Mucosa of descending colon (tissue), 3 donors: ENCODE measurements around the gene MMD2. TPM values are rescaled to one million over a fixed set of nuclear protein-coding genes. Genes with fewer than 3 reads are reported as not detected.

ENCODE experiments used
- ATAC-seq: fragments of 200-7000 bp; cut with Tn5 transposase; one replicate; pipeline ENCODE4 v1.9.1; 2020; ENCODE audit warnings: mild to moderate bottlenecking, moderate library complexity
- DNase-seq, 3 donors: peaks; one replicate each; pipeline ENCODE4 v3.0.0-alpha.2; 2020
- H3K36me3 ChIP-seq: fragments of 200-600 bp; one replicate; pipeline ENCODE4 v1.8.0; 2021; ENCODE audit warnings: low read depth, mild to moderate bottlenecking
- H3K4me1 ChIP-seq: fragments of 200-600 bp; one replicate; pipeline ENCODE4 v1.8.0; 2021; ENCODE audit warnings: low read depth, mild to moderate bottlenecking
- H3K4me3 ChIP-seq: fragments of 200-600 bp; one replicate; pipeline ENCODE4 v1.8.0; 2021; ENCODE audit warnings: mild to moderate bottlenecking
- H3K9me3 ChIP-seq: fragments of 200-600 bp; one replicate; pipeline ENCODE4 v1.8.0; 2021; ENCODE audit warnings: mild to moderate bottlenecking
- intact Hi-C, 2 donors: fragments of 100-400 bp; cut with DNase I in 1 of 2; cut with micrococcal nuclease in 1 of 2; formaldehyde crosslinking; loops; one replicate each; pipeline versions ENCODE4 v1.11.0 to v1.11.1; 2022; cut with DNase I, micrococcal nuclease
- total RNA-seq, 3 donors: library from RNA; stranded (reverse); fragmentation: NEBNext Ultra II Directional in 2 of 3; extraction: Animal tissue kit (Norgen Biotek cat#: 25700) in 2 of 3; gene quantifications; one replicate each; pipeline versions ENCODE4 v1.2.1 to v1.2.4, GENCODE V29; 2021 to 2023
- TF ChIP-seq, protein P1 (sequence below): fragments of 200-600 bp; IDR thresholded peaks from one replicate; pipeline ENCODE4 v1.8.0; 2022; ENCODE audit warnings: antibody characterized with exemption, mild to moderate bottlenecking
- donor health status: DM: no; HTN: no; CAD: no; lungs with moderate emphysema.
- donor health status: DM: no; HTN: no; CAD: no.
- donor health status: DM: no; HTN: yes; CAD: no.

MMD2 gene
- total RNA-seq, 3 donors from 2014 or later: 0.47 TPM; not detected in 2

GRCh38 chr7:4959893-4960292, 906 bp upstream of the MMD2 start:
- Histone ChIP-seq H3K9me3 (no peaks in the 10 kb centered on the region), H3K4me1 (no peaks in the 10 kb centered on the region), H3K4me3 (no peak overlapping the region), H3K36me3 (no peaks in the 10 kb centered on the region)
- TF ChIP-seq, protein P1, sequence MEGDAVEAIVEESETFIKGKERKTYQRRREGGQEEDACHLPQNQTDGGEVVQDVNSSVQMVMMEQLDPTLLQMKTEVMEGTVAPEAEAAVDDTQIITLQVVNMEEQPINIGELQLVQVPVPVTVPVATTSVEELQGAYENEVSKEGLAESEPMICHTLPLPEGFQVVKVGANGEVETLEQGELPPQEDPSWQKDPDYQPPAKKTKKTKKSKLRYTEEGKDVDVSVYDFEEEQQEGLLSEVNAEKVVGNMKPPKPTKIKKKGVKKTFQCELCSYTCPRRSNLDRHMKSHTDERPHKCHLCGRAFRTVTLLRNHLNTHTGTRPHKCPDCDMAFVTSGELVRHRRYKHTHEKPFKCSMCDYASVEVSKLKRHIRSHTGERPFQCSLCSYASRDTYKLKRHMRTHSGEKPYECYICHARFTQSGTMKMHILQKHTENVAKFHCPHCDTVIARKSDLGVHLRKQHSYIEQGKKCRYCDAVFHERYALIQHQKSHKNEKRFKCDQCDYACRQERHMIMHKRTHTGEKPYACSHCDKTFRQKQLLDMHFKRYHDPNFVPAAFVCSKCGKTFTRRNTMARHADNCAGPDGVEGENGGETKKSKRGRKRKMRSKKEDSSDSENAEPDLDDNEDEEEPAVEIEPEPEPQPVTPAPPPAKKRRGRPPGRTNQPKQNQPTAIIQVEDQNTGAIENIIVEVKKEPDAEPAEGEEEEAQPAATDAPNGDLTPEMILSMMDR: no peak
- ATAC-seq: no peak
- DNase-seq: no peak
- intact Hi-C loops: no loop called here

GRCh38 chr7:4959306-4959705, 319 bp upstream of the MMD2 start:
- intact Hi-C loops: no loop called here
- DNase-seq: no peak
- TF ChIP-seq, protein P1: no peak

GRCh38 chr7:4957847-4958476, 1.0 kb downstream of the MMD2 start:
- intact Hi-C loops: no loop called here

More at GRCh38 chr7:4959306-4959705, 319 bp upstream of the MMD2 start:
- Histone ChIP-seq H3K4me3 (no peak overlapping the region), H3K9me3 (no peaks in the 10 kb centered on the region), H3K36me3 (no peaks in the 10 kb centered on the region), H3K4me1 (no peaks in the 10 kb centered on the region)
- no peak for ATAC-seq

GRCh38 chr7:4951903-4952636, 6.9 kb downstream of the MMD2 start:
- Histone ChIP-seq H3K36me3 (no peaks in the 10 kb centered on the region), H3K4me3 (no peak overlapping the region), H3K9me3 (no peaks in the 10 kb centered on the region), H3K4me1 (no peaks in the 10 kb centered on the region)
- TF ChIP-seq, protein P1: no peak
- intact Hi-C loops: no loop called here
- DNase-seq: no peak
- no peak for ATAC-seq

More at GRCh38 chr7:4957847-4958476, 1.0 kb downstream of the MMD2 start:
- Histone ChIP-seq H3K36me3 (no peaks in the 10 kb centered on the region), H3K4me1 (no peaks in the 10 kb centered on the region), H3K9me3 (no peaks in the 10 kb centered on the region), H3K4me3 (no peak overlapping the region)
- no peak for ATAC-seq
- no peak for DNase-seq
- TF ChIP-seq, protein P1: no peak

DNA sequence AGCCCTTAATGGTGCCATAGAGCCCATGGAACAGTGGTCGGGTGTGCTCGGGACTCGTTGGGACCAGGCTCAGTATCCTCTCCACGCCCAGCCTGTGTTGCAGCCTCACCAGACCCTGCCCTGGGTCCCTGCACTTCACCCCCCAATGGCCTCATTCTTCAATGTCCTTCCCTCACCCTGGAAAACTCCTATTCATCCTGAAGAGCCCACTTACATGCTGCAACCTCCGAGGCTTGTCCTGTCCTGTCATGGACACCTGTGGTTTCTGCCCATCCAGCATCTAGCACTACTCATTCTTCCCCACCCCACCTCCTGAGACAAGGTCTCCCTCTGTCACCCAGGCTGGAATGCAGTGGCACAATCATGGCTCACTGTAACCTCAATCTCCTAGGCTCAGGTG, 7.7 kb downstream of the MMD2 start:
- H3K36me3 ChIP-seq: no peaks in the 10 kb centered on the region
- no peaks in the 10 kb centered on the region for H3K9me3 ChIP-seq
- H3K4me1 ChIP-seq: no peaks in the 10 kb centered on the region
- DNase-seq: no peak
- no peak overlapping the region for H3K4me3 ChIP-seq
- TF ChIP-seq, protein P1: no peak
- intact Hi-C loops: no loop called here
- no peak for ATAC-seq
